Neural cell (in vitro differentiated cells): ENCODE data around the gene GFER. TPM values are rescaled to one million over a fixed set of nuclear protein-coding genes. Genes with fewer than 3 reads are reported as not detected.
"Not testable (repeated sequence)": the region's sequence is repeated elsewhere in the genome, so short reads cannot be mapped to it uniquely, and the experiment has no call there.

Experiments
- H2AFZ ChIP-seq: fragments of 200-600, 300-800 bp; sonication (generic), shearing (Covaris generic); 2 replicates; pipeline ENCODE4 v1.6.0; 2014; ENCODE audit warnings: low read depth, mild to moderate bottlenecking, antibody characterized with exemption, low read length, moderate library complexity
- H3F3A ChIP-seq: fragments of 200-600 bp; shearing (Covaris generic); 2 replicates; pipeline ENCODE4 v1.6.1; 2016; ENCODE audit warnings: mild to moderate bottlenecking, moderate library complexity, mixed read lengths, antibody characterized with exemption, low read length; ENCODE audit not compliant: insufficient read depth, poor library complexity, severe bottlenecking
- H3K27ac ChIP-seq: fragments of 200-600, 300-800 bp; sonication (generic), shearing (Covaris generic); 2 replicates; pipeline ENCODE4 v1.5.1; 2014; ENCODE audit warnings: mild to moderate bottlenecking, low read length, moderate library complexity
- H3K27me3 ChIP-seq: fragments of 300-800, 200-600 bp; sonication (generic), shearing (Covaris generic); 2 replicates; pipeline ENCODE4 v1.6.0; 2014; ENCODE audit warnings: mild to moderate bottlenecking, low read depth, low read length, moderate library complexity; ENCODE audit not compliant: insufficient read depth
- H3K36me3 ChIP-seq: fragments of 300-800, 200-600 bp; sonication (generic), shearing (Covaris generic); 2 replicates; pipeline ENCODE4 v1.5.1; 2014; ENCODE audit warnings: mild to moderate bottlenecking, antibody characterized with exemption, low read length, moderate library complexity; ENCODE audit not compliant: insufficient read depth
- H3K4me2 ChIP-seq: fragments of 300-800, 200-600 bp; sonication (generic), shearing (Covaris generic); 2 replicates; pipeline ENCODE4 v1.6.0; 2014; ENCODE audit warnings: mild to moderate bottlenecking, low read length
- H3K4me3 ChIP-seq: fragments of 300-800, 200-600 bp; sonication (generic), shearing (Covaris generic); 2 replicates; pipeline ENCODE4 v1.5.1; 2014; ENCODE audit warnings: mild to moderate bottlenecking, low read length, moderate library complexity
- H3K79me2 ChIP-seq: fragments of 200-600 bp; shearing (Covaris generic); replicated peaks from 2 replicates; pipeline ENCODE4 v1.6.0; 2014; ENCODE audit warnings: mild to moderate bottlenecking, low read length, moderate library complexity; ENCODE audit not compliant: insufficient read depth
- H3K9ac ChIP-seq: fragments of 300-800, 200-600 bp; sonication (generic), shearing (Covaris generic); 2 replicates; pipeline ENCODE4 v1.6.1; 2016; ENCODE audit warnings: mild to moderate bottlenecking, low read length, mixed read lengths
- H3K9me2 ChIP-seq: fragments of 200-600 bp; shearing (Covaris generic); 2 replicates; pipeline ENCODE4 v1.6.1; 2016; ENCODE audit warnings: mild to moderate bottlenecking, low read length, mixed read lengths; ENCODE audit not compliant: insufficient read depth
- H3K9me3 ChIP-seq: fragments of 200-600, 300-800 bp; sonication (generic), shearing (Covaris generic); 2 replicates; pipeline ENCODE4 v1.6.1; 2016; ENCODE audit warnings: mild to moderate bottlenecking, mixed run types, low read length, moderate library complexity, mixed read lengths
- H4K20me1 ChIP-seq: fragments of 200-600 bp; shearing (Covaris generic); 2 replicates; pipeline ENCODE4 v1.6.1; 2016; ENCODE audit warnings: mild to moderate bottlenecking, mixed run types; ENCODE audit not compliant: insufficient read depth
- EP300 ChIP-seq: fragments of 450-650 bp; conservative IDR thresholded peaks from 2 replicates; pipeline ENCODE4 v1.6.1; 2014; ENCODE audit warnings: antibody characterized with exemption, mild to moderate bottlenecking, moderate library complexity; ENCODE audit not compliant: poor library complexity, severe bottlenecking
- EZH2 ChIP-seq: fragments of 200-600, 300-800 bp; shearing (Covaris generic), sonication (generic); IDR thresholded peaks from 2 replicates; pipeline ENCODE4 v1.6.1; 2014; ENCODE audit warnings: antibody characterized with exemption, low read length, borderline replicate concordance, mild to moderate bottlenecking; ENCODE audit not compliant: insufficient read depth, poor library complexity, severe bottlenecking
- MXI1 ChIP-seq: fragments of 450-650 bp; conservative IDR thresholded peaks from 2 replicates; pipeline ENCODE4 v1.6.1; 2014; ENCODE audit warnings: antibody characterized with exemption, mild to moderate bottlenecking; ENCODE audit not compliant: poor library complexity, severe bottlenecking
- POLR2AphosphoS5 ChIP-seq: IDR thresholded peaks from 2 replicates; pipeline ENCODE4 v1.6.1; 2012
- RAD21 ChIP-seq: fragments of 450-650 bp; conservative IDR thresholded peaks from 2 replicates; pipeline ENCODE4 v1.6.1; 2014; ENCODE audit warnings: antibody characterized with exemption, mild to moderate bottlenecking, moderate library complexity
- REST ChIP-seq: IDR thresholded peaks from 2 replicates; pipeline ENCODE4 v1.6.1; 2012; ENCODE audit warnings: borderline replicate concordance
- SMC3 ChIP-seq: fragments of 450-650 bp; conservative IDR thresholded peaks from 2 replicates; pipeline ENCODE4 v1.6.1; 2014; ENCODE audit warnings: antibody characterized with exemption, mild to moderate bottlenecking, moderate library complexity; ENCODE audit not compliant: poor library complexity
- TAF1 ChIP-seq: IDR thresholded peaks from 2 replicates; pipeline ENCODE4 v1.6.1; 2012; ENCODE audit warnings: low read depth
- polyA plus RNA-seq: library from polyadenylated mRNA; depleted of rRNA; stranded (reverse); fragments of >200 nt; gene quantifications from 2 replicates; pipeline ENCODE4 v1.2.3, GENCODE V29; 2014
- TF ChIP-seq, protein P1 (sequence below): fragments of 450-650 bp; IDR thresholded peaks from 2 replicates; pipeline ENCODE4 v1.5.1; 2014; ENCODE audit warnings: antibody characterized with exemption, mild to moderate bottlenecking, moderate library complexity; ENCODE audit not compliant: poor library complexity, severe bottlenecking

GFER gene
- polyA plus RNA-seq, 1 donor from 2014 or later: 37.8 TPM

DNA sequence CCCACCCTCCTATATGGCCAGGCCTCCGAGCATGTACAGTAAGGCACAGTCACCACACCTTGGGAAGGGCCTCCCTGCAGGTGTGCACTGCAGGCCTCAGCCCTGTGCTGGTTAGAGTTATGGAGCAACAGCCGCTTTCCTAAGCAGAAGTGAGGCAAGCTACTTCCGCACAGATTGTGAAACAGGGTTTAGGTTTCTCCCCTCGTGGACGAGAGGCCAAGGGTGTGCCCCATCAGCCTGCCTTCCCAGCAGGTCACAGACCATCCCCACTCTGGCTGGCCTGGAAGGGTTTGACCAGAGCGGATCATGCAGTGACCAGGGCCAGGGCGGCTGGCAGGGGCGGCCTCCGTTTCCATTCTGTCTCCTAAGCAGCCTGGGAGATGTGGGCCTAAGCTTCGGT is 45.7 kb upstream of the GFER start:
- no peak overlapping the region for H3K27ac ChIP-seq
- H3K9me2 ChIP-seq: no peaks in the 10 kb centered on the region
- H3K36me3 ChIP-seq: no peaks in the 10 kb centered on the region
- no peaks in the 10 kb centered on the region for H3K79me2 ChIP-seq
- no peaks in the 10 kb centered on the region for H3F3A ChIP-seq
- no peaks in the 10 kb centered on the region for H4K20me1 ChIP-seq
- TF ChIP-seq POLR2AphosphoS5 (no peak), MXI1 (no peak), RAD21 (no peak), EZH2 (no peak), REST (no peak), SMC3 (no peak), TAF1 (no peak), EP300 (no peak)
- TF ChIP-seq, protein P1, sequence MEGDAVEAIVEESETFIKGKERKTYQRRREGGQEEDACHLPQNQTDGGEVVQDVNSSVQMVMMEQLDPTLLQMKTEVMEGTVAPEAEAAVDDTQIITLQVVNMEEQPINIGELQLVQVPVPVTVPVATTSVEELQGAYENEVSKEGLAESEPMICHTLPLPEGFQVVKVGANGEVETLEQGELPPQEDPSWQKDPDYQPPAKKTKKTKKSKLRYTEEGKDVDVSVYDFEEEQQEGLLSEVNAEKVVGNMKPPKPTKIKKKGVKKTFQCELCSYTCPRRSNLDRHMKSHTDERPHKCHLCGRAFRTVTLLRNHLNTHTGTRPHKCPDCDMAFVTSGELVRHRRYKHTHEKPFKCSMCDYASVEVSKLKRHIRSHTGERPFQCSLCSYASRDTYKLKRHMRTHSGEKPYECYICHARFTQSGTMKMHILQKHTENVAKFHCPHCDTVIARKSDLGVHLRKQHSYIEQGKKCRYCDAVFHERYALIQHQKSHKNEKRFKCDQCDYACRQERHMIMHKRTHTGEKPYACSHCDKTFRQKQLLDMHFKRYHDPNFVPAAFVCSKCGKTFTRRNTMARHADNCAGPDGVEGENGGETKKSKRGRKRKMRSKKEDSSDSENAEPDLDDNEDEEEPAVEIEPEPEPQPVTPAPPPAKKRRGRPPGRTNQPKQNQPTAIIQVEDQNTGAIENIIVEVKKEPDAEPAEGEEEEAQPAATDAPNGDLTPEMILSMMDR: no peak
- no peaks in the 10 kb centered on the region for H3K9me3 ChIP-seq
- no peak overlapping the region for H3K4me3 ChIP-seq
- H2AFZ ChIP-seq: no peak overlapping the region
- no peak overlapping the region for H3K9ac ChIP-seq
- H3K27me3 ChIP-seq: no peaks in the 10 kb centered on the region
- no peak overlapping the region for H3K4me2 ChIP-seq

GRCh38 chr16:1938910-1939309 is 45.1 kb upstream of the GFER start:
- H2AFZ ChIP-seq: no peak overlapping the region
- no peak overlapping the region for H3K4me2 ChIP-seq
- H3K9ac ChIP-seq: no peak overlapping the region
- TF ChIP-seq, protein P1: no peak
- TF ChIP-seq TAF1 (no peak), EZH2 (no peak), SMC3 (no peak), REST (no peak), EP300 (no peak), POLR2AphosphoS5 (no peak), RAD21 (no peak), MXI1 (no peak)
- no peaks in the 10 kb centered on the region for H3K36me3 ChIP-seq
- no peaks in the 10 kb centered on the region for H3K27me3 ChIP-seq
- H4K20me1 ChIP-seq: no peaks in the 10 kb centered on the region
- no peaks in the 10 kb centered on the region for H3F3A ChIP-seq
- H3K9me2 ChIP-seq: no peaks in the 10 kb centered on the region
- H3K79me2 ChIP-seq: no peaks in the 10 kb centered on the region
- H3K4me3 ChIP-seq: no peak overlapping the region
- H3K27ac ChIP-seq: no peak overlapping the region
- no peaks in the 10 kb centered on the region for H3K9me3 ChIP-seq

- H4K20me1 ChIP-seq, H3K9me2 ChIP-seq, H3K9ac ChIP-seq, H3K36me3 ChIP-seq, H2AFZ ChIP-seq, H3K27ac ChIP-seq, H3K4me3 ChIP-seq, H3K79me2 ChIP-seq, H3K4me2 ChIP-seq, H3K27me3 ChIP-seq, H3K9me3 ChIP-seq, H3F3A ChIP-seq: not testable (repeated sequence)
Observed at GRCh38 chr16:1939833-1940232, 44.2 kb upstream of the GFER start.
